AG09309 (cell line): Measurements from ENCODE around the gene OLFML1.

ENCODE experiments used
- DNase-seq: peaks from one replicate; pipeline ENCODE4 v3.0.0-alpha.2; 2010; ENCODE audit warnings: low read depth
- H3K4me3 ChIP-seq: 2 replicates; pipeline ENCODE4 v1.5.1; 2011; ENCODE audit warnings: mild to moderate bottlenecking, low read depth, low read length, moderate library complexity; ENCODE audit not compliant: control insufficient read depth
- CTCF ChIP-seq: IDR thresholded peaks from 2 replicates; pipeline ENCODE4 v1.5.1; 2011; ENCODE audit warnings: mild to moderate bottlenecking, low read depth, low read length, inconsistent platforms; ENCODE audit not compliant: insufficient read depth, control insufficient read depth; ENCODE audit errors: missing control alignments

Gene OLFML1

GRCh38 chr11:7444091-7444981 is 41.0 kb upstream of the OLFML1 start:
- no peak for DNase-seq
- TF ChIP-seq CTCF: no peak
- no peak overlapping the region for H3K4me3 ChIP-seq

DNA sequence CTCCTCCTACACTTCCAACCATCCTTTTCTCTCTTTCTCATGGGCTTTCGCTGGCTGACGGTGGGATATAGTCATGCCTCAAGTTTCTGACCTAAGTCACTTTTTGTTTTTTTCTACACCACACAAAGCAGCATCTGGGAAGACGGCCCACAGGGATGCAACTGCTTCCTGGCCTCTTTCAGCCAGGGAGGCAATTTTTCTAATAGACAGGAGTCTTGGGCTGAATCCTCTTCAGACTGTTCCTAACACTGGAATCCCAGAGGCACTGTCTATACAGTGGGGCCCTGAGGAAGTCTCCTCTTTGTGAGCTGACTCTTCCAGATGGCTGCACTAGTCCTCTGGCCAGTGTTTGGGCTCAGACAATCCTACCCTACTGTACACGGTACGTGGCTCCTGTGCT is 39.7 kb upstream of the OLFML1 start:
- no peak for TF ChIP-seq CTCF
- no peak overlapping the region for H3K4me3 ChIP-seq
- DNase-seq: no peak

GRCh38 chr11:7448201-7448600 is 37.1 kb upstream of the OLFML1 start:
- no peak for DNase-seq
- TF ChIP-seq CTCF: no peak
- no peak overlapping the region for H3K4me3 ChIP-seq

GRCh38 chr11:7449211-7449840 is 36.0 kb upstream of the OLFML1 start:
- DNase-seq: no peak
- no peak for TF ChIP-seq CTCF
- H3K4me3 ChIP-seq: no peak overlapping the region

DNA sequence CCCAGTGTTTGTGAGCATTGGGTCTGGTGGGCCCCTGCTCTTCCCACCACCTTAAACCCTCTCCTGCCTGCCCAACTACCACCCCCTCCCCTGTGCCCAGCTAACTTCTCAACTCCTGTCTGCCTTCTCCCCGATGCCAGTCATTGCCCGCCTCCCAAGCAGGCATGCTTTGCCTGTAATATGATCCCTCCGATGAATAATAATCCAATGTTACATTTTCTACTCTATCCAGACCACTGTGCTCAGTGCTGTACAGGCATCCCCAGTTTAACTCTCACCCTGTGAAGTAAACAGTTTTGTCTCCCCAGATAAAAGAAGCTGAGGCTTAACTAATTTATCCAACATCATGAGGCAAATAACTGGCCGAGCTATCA is 35.5 kb upstream of the OLFML1 start:
- H3K4me3 ChIP-seq: no peak overlapping the region
- no peak for TF ChIP-seq CTCF
- no peak for DNase-seq

GRCh38 chr11:7450836-7451235 is 34.5 kb upstream of the OLFML1 start:
- no peak for TF ChIP-seq CTCF
- no peak for DNase-seq
- H3K4me3 ChIP-seq: no peak overlapping the region
